ENCODE data around the gene PGRMC1.

- TF ChIP-seq POLR2AphosphoS5 (IDR thresholded peaks at IDR 0.05; ENCODE audit: low read depth) (no peak), CTCF (conservative IDR thresholded peaks at IDR 0.05; ENCODE audit: low read depth in 2 of 2) (no peak), EZH2 (IDR thresholded peaks at IDR 0.05; ENCODE audit: low read depth, unreplicated experiment) (no peak), ZNF114 (CRISPR knock-in tag; IDR thresholded peaks at IDR 0.05) (no peak), JUNB (IDR thresholded peaks at IDR 0.05; ENCODE audit: unreplicated experiment) (no peak), NANOG (IDR thresholded peaks at IDR 0.05; ENCODE audit: borderline replicate concordance) (no peak), EZH2phosphoT487 (IDR thresholded peaks at IDR 0.05; ENCODE audit: unreplicated experiment) (no peak), ETS1 (IDR thresholded peaks at IDR 0.05) (no peak), CREB1 (CRISPR knock-in tag; IDR thresholded peaks at IDR 0.05; ENCODE audit: low read depth) (no peak)
- TF ChIP-seq, protein P1, sequence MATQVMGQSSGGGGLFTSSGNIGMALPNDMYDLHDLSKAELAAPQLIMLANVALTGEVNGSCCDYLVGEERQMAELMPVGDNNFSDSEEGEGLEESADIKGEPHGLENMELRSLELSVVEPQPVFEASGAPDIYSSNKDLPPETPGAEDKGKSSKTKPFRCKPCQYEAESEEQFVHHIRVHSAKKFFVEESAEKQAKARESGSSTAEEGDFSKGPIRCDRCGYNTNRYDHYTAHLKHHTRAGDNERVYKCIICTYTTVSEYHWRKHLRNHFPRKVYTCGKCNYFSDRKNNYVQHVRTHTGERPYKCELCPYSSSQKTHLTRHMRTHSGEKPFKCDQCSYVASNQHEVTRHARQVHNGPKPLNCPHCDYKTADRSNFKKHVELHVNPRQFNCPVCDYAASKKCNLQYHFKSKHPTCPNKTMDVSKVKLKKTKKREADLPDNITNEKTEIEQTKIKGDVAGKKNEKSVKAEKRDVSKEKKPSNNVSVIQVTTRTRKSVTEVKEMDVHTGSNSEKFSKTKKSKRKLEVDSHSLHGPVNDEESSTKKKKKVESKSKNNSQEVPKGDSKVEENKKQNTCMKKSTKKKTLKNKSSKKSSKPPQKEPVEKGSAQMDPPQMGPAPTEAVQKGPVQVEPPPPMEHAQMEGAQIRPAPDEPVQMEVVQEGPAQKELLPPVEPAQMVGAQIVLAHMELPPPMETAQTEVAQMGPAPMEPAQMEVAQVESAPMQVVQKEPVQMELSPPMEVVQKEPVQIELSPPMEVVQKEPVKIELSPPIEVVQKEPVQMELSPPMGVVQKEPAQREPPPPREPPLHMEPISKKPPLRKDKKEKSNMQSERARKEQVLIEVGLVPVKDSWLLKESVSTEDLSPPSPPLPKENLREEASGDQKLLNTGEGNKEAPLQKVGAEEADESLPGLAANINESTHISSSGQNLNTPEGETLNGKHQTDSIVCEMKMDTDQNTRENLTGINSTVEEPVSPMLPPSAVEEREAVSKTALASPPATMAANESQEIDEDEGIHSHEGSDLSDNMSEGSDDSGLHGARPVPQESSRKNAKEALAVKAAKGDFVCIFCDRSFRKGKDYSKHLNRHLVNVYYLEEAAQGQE (IDR thresholded peaks at IDR 0.05; ENCODE audit: unreplicated experiment), result no peak
- TF ChIP-seq, protein P2, sequence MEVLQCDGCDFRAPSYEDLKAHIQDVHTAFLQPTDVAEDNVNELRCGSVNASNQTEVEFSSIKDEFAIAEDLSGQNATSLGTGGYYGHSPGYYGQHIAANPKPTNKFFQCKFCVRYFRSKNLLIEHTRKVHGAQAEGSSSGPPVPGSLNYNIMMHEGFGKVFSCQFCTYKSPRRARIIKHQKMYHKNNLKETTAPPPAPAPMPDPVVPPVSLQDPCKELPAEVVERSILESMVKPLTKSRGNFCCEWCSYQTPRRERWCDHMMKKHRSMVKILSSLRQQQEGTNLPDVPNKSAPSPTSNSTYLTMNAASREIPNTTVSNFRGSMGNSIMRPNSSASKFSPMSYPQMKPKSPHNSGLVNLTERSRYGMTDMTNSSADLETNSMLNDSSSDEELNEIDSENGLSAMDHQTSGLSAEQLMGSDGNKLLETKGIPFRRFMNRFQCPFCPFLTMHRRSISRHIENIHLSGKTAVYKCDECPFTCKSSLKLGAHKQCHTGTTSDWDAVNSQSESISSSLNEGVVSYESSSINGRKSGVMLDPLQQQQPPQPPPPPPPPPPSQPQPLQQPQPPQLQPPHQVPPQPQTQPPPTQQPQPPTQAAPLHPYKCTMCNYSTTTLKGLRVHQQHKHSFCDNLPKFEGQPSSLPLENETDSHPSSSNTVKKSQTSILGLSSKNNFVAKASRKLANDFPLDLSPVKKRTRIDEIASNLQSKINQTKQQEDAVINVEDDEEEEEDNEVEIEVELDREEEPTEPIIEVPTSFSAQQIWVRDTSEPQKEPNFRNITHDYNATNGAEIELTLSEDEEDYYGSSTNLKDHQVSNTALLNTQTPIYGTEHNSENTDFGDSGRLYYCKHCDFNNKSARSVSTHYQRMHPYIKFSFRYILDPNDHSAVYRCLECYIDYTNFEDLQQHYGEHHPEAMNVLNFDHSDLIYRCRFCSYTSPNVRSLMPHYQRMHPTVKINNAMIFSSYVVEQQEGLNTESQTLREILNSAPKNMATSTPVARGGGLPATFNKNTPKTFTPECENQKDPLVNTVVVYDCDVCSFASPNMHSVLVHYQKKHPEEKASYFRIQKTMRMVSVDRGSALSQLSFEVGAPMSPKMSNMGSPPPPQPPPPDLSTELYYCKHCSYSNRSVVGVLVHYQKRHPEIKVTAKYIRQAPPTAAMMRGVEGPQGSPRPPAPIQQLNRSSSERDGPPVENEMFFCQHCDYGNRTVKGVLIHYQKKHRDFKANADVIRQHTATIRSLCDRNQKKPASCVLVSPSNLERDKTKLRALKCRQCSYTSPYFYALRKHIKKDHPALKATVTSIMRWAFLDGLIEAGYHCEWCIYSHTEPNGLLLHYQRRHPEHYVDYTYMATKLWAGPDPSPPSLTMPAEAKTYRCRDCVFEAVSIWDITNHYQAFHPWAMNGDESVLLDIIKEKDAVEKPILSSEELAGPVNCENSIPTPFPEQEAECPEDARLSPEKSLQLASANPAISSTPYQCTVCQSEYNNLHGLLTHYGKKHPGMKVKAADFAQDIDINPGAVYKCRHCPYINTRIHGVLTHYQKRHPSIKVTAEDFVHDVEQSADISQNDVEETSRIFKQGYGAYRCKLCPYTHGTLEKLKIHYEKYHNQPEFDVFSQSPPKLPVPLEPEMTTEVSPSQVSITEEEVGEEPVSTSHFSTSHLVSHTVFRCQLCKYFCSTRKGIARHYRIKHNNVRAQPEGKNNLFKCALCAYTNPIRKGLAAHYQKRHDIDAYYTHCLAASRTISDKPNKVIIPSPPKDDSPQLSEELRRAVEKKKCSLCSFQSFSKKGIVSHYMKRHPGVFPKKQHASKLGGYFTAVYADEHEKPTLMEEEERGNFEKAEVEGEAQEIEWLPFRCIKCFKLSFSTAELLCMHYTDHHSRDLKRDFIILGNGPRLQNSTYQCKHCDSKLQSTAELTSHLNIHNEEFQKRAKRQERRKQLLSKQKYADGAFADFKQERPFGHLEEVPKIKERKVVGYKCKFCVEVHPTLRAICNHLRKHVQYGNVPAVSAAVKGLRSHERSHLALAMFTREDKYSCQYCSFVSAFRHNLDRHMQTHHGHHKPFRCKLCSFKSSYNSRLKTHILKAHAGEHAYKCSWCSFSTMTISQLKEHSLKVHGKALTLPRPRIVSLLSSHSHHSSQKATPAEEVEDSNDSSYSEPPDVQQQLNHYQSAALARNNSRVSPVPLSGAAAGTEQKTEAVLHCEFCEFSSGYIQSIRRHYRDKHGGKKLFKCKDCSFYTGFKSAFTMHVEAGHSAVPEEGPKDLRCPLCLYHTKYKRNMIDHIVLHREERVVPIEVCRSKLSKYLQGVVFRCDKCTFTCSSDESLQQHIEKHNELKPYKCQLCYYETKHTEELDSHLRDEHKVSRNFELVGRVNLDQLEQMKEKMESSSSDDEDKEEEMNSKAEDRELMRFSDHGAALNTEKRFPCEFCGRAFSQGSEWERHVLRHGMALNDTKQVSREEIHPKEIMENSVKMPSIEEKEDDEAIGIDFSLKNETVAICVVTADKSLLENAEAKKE (CRISPR knock-in tag; IDR thresholded peaks at IDR 0.05), result no peak
Measured at GRCh38 chrX:119247702-119248101, 11.6 kb downstream of the PGRMC1 start.

All from GM23338 (cell line).